Measurements from ENCODE around the gene LRRC15.

GRCh38 chr3:194354315-194354714 lies 15.2 kb downstream of the LRRC15 start:
- TF ChIP-seq POLR2A (IDR thresholded peaks at IDR 0.05; ENCODE audit: low read length) (no peak), GATA1 (IDR thresholded peaks at IDR 0.05; ENCODE audit: low read depth, low read length) (no peak)
